ENCODE measurements around the gene PRPF6.

The PRPF6 gene

DNA sequence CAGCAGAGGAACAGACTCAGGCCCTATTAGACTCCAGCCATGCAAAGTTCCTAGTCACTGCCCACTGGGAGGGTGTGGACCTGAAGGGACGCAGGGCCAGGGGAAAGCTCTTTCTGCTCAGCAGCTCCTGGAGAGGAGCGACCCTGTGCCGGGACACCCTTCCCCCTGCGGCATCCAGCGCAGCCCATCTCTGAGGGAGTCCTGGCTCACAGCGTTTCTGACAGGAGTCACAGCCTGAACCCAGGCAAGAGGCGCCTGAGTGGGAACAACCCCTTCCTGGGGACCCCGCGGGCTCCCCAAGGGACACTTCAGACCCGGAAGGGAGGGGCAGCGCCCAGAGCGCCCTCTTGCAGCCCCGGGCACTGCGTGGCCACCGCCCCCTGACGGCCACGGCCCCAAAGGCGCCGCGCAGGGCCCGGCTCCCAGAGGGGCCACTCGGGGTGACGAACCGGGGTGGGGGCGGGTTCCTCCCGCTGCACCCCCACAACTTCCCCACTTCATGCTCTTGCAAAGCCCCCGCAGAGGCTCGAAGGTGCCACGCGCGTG is 25.6 kb upstream of the PRPF6 start:
- peaks cover 43% of the 10 kb centered on the region for H3K4me1 ChIP-seq (ENCODE audit: insufficient read depth, low read length, poor library complexity, severe bottlenecking)
- H4K20me1 ChIP-seq (ENCODE audit: insufficient read depth, low read length, poor library complexity, severe bottlenecking): peaks cover 46% of the 10 kb centered on the region
- H3F3A ChIP-seq (ENCODE audit: low read depth): no peaks in the 10 kb centered on the region
- H3K9me2 ChIP-seq (replicated peaks; ENCODE audit: low read depth, low read length): no peaks in the 10 kb centered on the region
- H3K9me3 ChIP-seq (ENCODE audit: insufficient read depth, low read depth, low read length): no peaks in the 10 kb centered on the region
- peaks cover 58% of the 10 kb centered on the region for H3K79me2 ChIP-seq (ENCODE audit: insufficient read depth, low read length)
- no peak for TF ChIP-seq EZH2phosphoT487 (IDR thresholded peaks at IDR 0.05; ENCODE audit: borderline replicate concordance)
- TF ChIP-seq, protein P1, sequence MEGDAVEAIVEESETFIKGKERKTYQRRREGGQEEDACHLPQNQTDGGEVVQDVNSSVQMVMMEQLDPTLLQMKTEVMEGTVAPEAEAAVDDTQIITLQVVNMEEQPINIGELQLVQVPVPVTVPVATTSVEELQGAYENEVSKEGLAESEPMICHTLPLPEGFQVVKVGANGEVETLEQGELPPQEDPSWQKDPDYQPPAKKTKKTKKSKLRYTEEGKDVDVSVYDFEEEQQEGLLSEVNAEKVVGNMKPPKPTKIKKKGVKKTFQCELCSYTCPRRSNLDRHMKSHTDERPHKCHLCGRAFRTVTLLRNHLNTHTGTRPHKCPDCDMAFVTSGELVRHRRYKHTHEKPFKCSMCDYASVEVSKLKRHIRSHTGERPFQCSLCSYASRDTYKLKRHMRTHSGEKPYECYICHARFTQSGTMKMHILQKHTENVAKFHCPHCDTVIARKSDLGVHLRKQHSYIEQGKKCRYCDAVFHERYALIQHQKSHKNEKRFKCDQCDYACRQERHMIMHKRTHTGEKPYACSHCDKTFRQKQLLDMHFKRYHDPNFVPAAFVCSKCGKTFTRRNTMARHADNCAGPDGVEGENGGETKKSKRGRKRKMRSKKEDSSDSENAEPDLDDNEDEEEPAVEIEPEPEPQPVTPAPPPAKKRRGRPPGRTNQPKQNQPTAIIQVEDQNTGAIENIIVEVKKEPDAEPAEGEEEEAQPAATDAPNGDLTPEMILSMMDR (conservative IDR thresholded peaks at IDR 0.05; ENCODE audit: low read length): peak; percentile 61
- peak overlapping the region; percentile 90 for H3K4me2 ChIP-seq (ENCODE audit: low read depth, low read length, poor library complexity, severe bottlenecking)
- H3K36me3 ChIP-seq (ENCODE audit: insufficient read depth, low read length): no peaks in the 10 kb centered on the region
- peak overlapping the region; percentile 99 for H2AFZ ChIP-seq (ENCODE audit: low read length)
- H3K4me3 ChIP-seq (ENCODE audit: low read length, poor library complexity, severe bottlenecking): peak overlapping the region; percentile 100
- H3K27me3 ChIP-seq (ENCODE audit: insufficient read depth, low read length, poor library complexity, severe bottlenecking): no peaks in the 10 kb centered on the region
- H3K9ac ChIP-seq (ENCODE audit: low read depth, low read length, poor library complexity, severe bottlenecking): peak overlapping the region; percentile 98

DNA sequence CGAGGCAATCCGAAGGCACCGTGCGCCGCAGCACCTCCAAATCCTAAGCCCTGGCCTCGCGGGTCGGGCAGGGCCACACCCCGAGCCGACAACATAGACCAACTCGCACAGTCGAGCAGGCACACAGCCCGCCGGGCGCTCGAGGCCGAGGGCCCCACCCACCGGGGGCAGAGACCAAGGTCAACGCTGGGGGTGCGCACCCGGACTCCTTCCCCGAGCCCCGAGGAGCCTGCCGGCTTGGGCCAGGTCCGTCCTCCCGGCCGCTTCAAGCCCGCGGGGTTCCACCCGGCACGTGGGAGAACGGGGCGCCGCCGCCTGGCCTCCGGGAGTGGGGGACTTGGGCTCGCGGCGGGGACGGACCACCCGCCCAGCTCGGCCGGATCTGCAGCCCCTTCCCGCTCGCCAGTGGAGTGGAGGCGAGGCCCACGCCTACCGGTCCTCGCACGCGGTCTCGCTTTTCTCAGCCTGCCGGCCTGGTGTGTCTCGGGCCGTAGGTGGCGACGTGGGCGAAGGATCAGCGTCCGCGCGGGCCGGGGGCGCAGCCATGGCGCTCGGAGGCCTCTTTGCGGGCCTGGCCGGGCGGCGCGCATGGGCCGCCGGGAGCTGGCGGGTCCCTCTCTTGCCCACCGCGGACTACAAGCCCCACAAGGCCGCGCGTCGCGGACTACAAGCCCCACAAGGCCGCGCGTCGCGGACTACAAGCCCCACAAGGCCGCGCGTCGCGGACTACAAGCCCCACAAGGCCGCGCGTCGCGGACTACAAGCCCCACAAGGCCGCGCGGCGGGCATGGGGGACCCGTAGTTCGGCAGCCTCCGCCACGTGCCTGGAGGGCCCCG is 24.9 kb upstream of the PRPF6 start, which contains the start of gene UCKL1:
UCKL1 (minus strand) TSS at position 590 of the 837 bp plus-strand sequence; CDS start at position 546, 44 bp downstream.
- Histone ChIP-seq H3K4me1 (ENCODE audit: insufficient read depth, low read length, poor library complexity, severe bottlenecking) (peaks cover 43% of the 10 kb centered on the region), H3K79me2 (ENCODE audit: insufficient read depth, low read length) (peaks cover 51% of the 10 kb centered on the region)

GRCh38 chr20:63956664-63957003 is 24.3 kb upstream of the PRPF6 start:
- no peaks in the 10 kb centered on the region for H3F3A ChIP-seq (ENCODE audit: low read depth)
- H3K4me3 ChIP-seq (ENCODE audit: low read length, poor library complexity, severe bottlenecking): peak overlapping the region; percentile 75
- H3K36me3 ChIP-seq (ENCODE audit: insufficient read depth, low read length): no peaks in the 10 kb centered on the region
- peaks cover 35% of the 10 kb centered on the region for H4K20me1 ChIP-seq (ENCODE audit: insufficient read depth, low read length, poor library complexity, severe bottlenecking)
- H3K27me3 ChIP-seq (ENCODE audit: insufficient read depth, low read length, poor library complexity, severe bottlenecking): no peaks in the 10 kb centered on the region
- H2AFZ ChIP-seq (ENCODE audit: low read length): peak overlapping the region; percentile 6; the same call in 1 of the 2 replicates
- TF ChIP-seq EZH2phosphoT487 (IDR thresholded peaks at IDR 0.05; ENCODE audit: borderline replicate concordance): no peak
- TF ChIP-seq, protein P1 (conservative IDR thresholded peaks at IDR 0.05; ENCODE audit: low read length): no peak
- H3K9me2 ChIP-seq (replicated peaks; ENCODE audit: low read depth, low read length): no peaks in the 10 kb centered on the region
- peak overlapping the region; percentile 70 for H3K9ac ChIP-seq (ENCODE audit: low read depth, low read length, poor library complexity, severe bottlenecking)
- H3K9me3 ChIP-seq (ENCODE audit: insufficient read depth, low read depth, low read length): no peaks in the 10 kb centered on the region
- peak overlapping the region; percentile 82 for H3K4me2 ChIP-seq (ENCODE audit: low read depth, low read length, poor library complexity, severe bottlenecking)
- H3K79me2 ChIP-seq (ENCODE audit: insufficient read depth, low read length): peaks cover 45% of the 10 kb centered on the region
- peaks cover 38% of the 10 kb centered on the region for H3K4me1 ChIP-seq (ENCODE audit: insufficient read depth, low read length, poor library complexity, severe bottlenecking)

More for the DNA sequence above, 24.9 kb upstream of the PRPF6 start, which contains the start of gene UCKL1:
- H4K20me1 ChIP-seq (ENCODE audit: insufficient read depth, low read length, poor library complexity, severe bottlenecking): peaks cover 39% of the 10 kb centered on the region
- H3K27me3 ChIP-seq (ENCODE audit: insufficient read depth, low read length, poor library complexity, severe bottlenecking): no peaks in the 10 kb centered on the region
- no peaks in the 10 kb centered on the region for H3K9me2 ChIP-seq (replicated peaks; ENCODE audit: low read depth, low read length)
- no peaks in the 10 kb centered on the region for H3K9me3 ChIP-seq (ENCODE audit: insufficient read depth, low read depth, low read length)
- peak within 1 kb of the TSS; percentile 98 for H3K9ac ChIP-seq (ENCODE audit: low read depth, low read length, poor library complexity, severe bottlenecking)
- H3K4me2 ChIP-seq (ENCODE audit: low read depth, low read length, poor library complexity, severe bottlenecking): peak within 1 kb of the TSS; percentile 90
- no peaks in the 10 kb centered on the region for H3K36me3 ChIP-seq (ENCODE audit: insufficient read depth, low read length)
- TF ChIP-seq, protein P1 (conservative IDR thresholded peaks at IDR 0.05; ENCODE audit: low read length): peak; percentile 9; the same call in 1 of the 2 replicates
- TF ChIP-seq EZH2phosphoT487 (IDR thresholded peaks at IDR 0.05; ENCODE audit: borderline replicate concordance): no peak
- H3K4me3 ChIP-seq (ENCODE audit: low read length, poor library complexity, severe bottlenecking): peak within 1 kb of the TSS; percentile 100
- H2AFZ ChIP-seq (ENCODE audit: low read length): peak within 1 kb of the TSS; percentile 99
- H3F3A ChIP-seq (ENCODE audit: low read depth): no peaks in the 10 kb centered on the region

Measured in Loucy (cell line).